ENCODE data around the gene REG3G. TPM values are rescaled to one million over a fixed set of nuclear protein-coding genes. Genes with fewer than 3 reads are reported as not detected.

Gene REG3G
- not detected for total RNA-seq

GRCh38 chr2:79025421-79025820 is at the start of gene REG3G:
Gene REG3G, plus strand, starts transcription at chr2:79025702. Its CDS starts 392 bp downstream, at chr2:79026094.
- intact Hi-C loops (cut with DNase I) = no loop called here
- no peak for ATAC-seq

GRCh38 chr2:78977661-78978145 is 47.8 kb upstream of the REG3G start:
- DNase-seq (ENCODE audit: low spot score) = no peak

More at GRCh38 chr2:79025421-79025820, at the start of gene REG3G:
- no peak for DNase-seq (ENCODE audit: low spot score)

GRCh38 chr2:78978340-78978739 is 47.2 kb upstream of the REG3G start:
- DNase-seq (ENCODE audit: low spot score) (no peak), ATAC-seq (no peak)
- intact Hi-C loops (cut with DNase I) = no loop called here

More at GRCh38 chr2:78977661-78978145, 47.8 kb upstream of the REG3G start:
- intact Hi-C loops (cut with DNase I) = no loop called here
- ATAC-seq = peak; percentile 39

GRCh38 chr2:78979380-78980151 is 45.9 kb upstream of the REG3G start:
- DNase-seq (ENCODE audit: low spot score) (no peak), ATAC-seq (no peak)
- intact Hi-C loops (cut with DNase I) = no loop called here

GRCh38 chr2:78980152-78980465 is 45.4 kb upstream of the REG3G start:
- DNase-seq (ENCODE audit: low spot score) (no peak), ATAC-seq (no peak)
- intact Hi-C loops (cut with DNase I) = no loop called here

- ATAC-seq (no peak), DNase-seq (ENCODE audit: low spot score) (no peak)
- intact Hi-C loops (cut with DNase I) = no loop called here
These were observed 44.6 kb upstream of the REG3G start for GRCh38 chr2:78980871-78981270.

GRCh38 chr2:78982638-78983330 is 42.7 kb upstream of the REG3G start:
- no peak for ATAC-seq
- intact Hi-C loops (cut with DNase I) = no loop called here
- DNase-seq (ENCODE audit: low spot score) = no peak

GRCh38 chr2:78984386-78984785 is 41.1 kb upstream of the REG3G start:
- intact Hi-C loops (cut with DNase I) = no loop called here
- DNase-seq (ENCODE audit: low spot score) (no peak), ATAC-seq (no peak)

GRCh38 chr2:78985558-78985957 is 39.9 kb upstream of the REG3G start:
- ATAC-seq = no peak
- intact Hi-C loops (cut with DNase I) = no loop called here

GRCh38 chr2:78989051-78989450 is 36.5 kb upstream of the REG3G start:
- ATAC-seq (no peak), DNase-seq (ENCODE audit: low spot score) (no peak)
- intact Hi-C loops (cut with DNase I) = no loop called here

More at GRCh38 chr2:78985558-78985957, 39.9 kb upstream of the REG3G start:
- no peak for DNase-seq (ENCODE audit: low spot score)

- intact Hi-C loops (cut with DNase I) = no loop called here
- ATAC-seq = peak; percentile 30
These were observed 33.1 kb upstream of the REG3G start for GRCh38 chr2:78992451-78992806.

GRCh38 chr2:78992807-78993517 is 32.5 kb upstream of the REG3G start:
- DNase-seq (ENCODE audit: low spot score) (no peak), ATAC-seq (no peak)
- intact Hi-C loops (cut with DNase I) = no loop called here

More at GRCh38 chr2:78992451-78992806, 33.1 kb upstream of the REG3G start:
- DNase-seq (ENCODE audit: low spot score) = no peak

GRCh38 chr2:78993518-78994148 is 31.9 kb upstream of the REG3G start:
- intact Hi-C loops (cut with DNase I) = no loop called here
- ATAC-seq (no peak), DNase-seq (ENCODE audit: low spot score) (no peak)

- ATAC-seq (no peak), DNase-seq (ENCODE audit: low spot score) (no peak)
- intact Hi-C loops (cut with DNase I) = no loop called here
These were observed 30.7 kb upstream of the REG3G start for GRCh38 chr2:78994789-78995188.

GRCh38 chr2:78999406-78999805 is 26.1 kb upstream of the REG3G start:
- intact Hi-C loops (cut with DNase I) = no loop called here
- no peak for ATAC-seq

GRCh38 chr2:79000008-79000576 is 25.4 kb upstream of the REG3G start:
- intact Hi-C loops (cut with DNase I) = no loop called here
- ATAC-seq (peak; percentile 23), DNase-seq (ENCODE audit: low spot score) (no peak)

More at GRCh38 chr2:78999406-78999805, 26.1 kb upstream of the REG3G start:
- no peak for DNase-seq (ENCODE audit: low spot score)

- intact Hi-C loops (cut with DNase I) = no loop called here
- no peak for DNase-seq (ENCODE audit: low spot score)
- ATAC-seq = no peak
These were observed 24.2 kb upstream of the REG3G start for GRCh38 chr2:79001285-79001684.

GRCh38 chr2:79004680-79005079 is 20.8 kb upstream of the REG3G start:
- no peak for DNase-seq (ENCODE audit: low spot score)
- ATAC-seq = no peak
- intact Hi-C loops (cut with DNase I) = no loop called here

- ATAC-seq (no peak), DNase-seq (ENCODE audit: low spot score) (no peak)
- intact Hi-C loops (cut with DNase I) = no loop called here
These were observed 20.3 kb upstream of the REG3G start for GRCh38 chr2:79005216-79005615.
